ENCODE measurements around the gene ASB18.

The ASB18 gene

GRCh38 chr2:236239276-236240065, 24.7 kb downstream of the ASB18 start:
- Histone ChIP-seq H3K36me3 (replicated peaks; ENCODE audit: low read depth, low read length) (no peaks in the 10 kb centered on the region), H2AFZ (ENCODE audit: low read depth, low read length) (no peak overlapping the region), H3K9ac (ENCODE audit: low read length) (no peak overlapping the region), H3K27me3 (ENCODE audit: low read depth, low read length) (no peaks in the 10 kb centered on the region), H3K4me3 (ENCODE audit: low read length) (no peak overlapping the region), H3K79me2 (ENCODE audit: low read length) (no peaks in the 10 kb centered on the region), H3K4me1 (ENCODE audit: low read length) (no peaks in the 10 kb centered on the region), H3K9me3 (ENCODE audit: insufficient read depth, low read length) (no peaks in the 10 kb centered on the region), H4K20me1 (ENCODE audit: insufficient read depth, low read length) (no peaks in the 10 kb centered on the region), H3K4me2 (ENCODE audit: low read length) (no peak overlapping the region), H3K27ac (ENCODE audit: low read length) (no peak overlapping the region)
- TF ChIP-seq EZH2phosphoT487 (IDR thresholded peaks at IDR 0.05; ENCODE audit: low read depth): no peak
- no peak for TF ChIP-seq CTCF (IDR thresholded peaks at IDR 0.05; ENCODE audit: low read depth, low read length)

- Histone ChIP-seq H3K4me1 (ENCODE audit: low read length) (no peaks in the 10 kb centered on the region), H3K27me3 (ENCODE audit: low read depth, low read length) (no peaks in the 10 kb centered on the region), H2AFZ (ENCODE audit: low read depth, low read length) (no peak overlapping the region), H3K9ac (ENCODE audit: low read length) (no peak overlapping the region), H3K27ac (ENCODE audit: low read length) (no peak overlapping the region), H3K79me2 (ENCODE audit: low read length) (no peaks in the 10 kb centered on the region), H3K4me2 (ENCODE audit: low read length) (no peak overlapping the region), H3K36me3 (replicated peaks; ENCODE audit: low read depth, low read length) (no peaks in the 10 kb centered on the region), H4K20me1 (ENCODE audit: insufficient read depth, low read length) (no peaks in the 10 kb centered on the region), H3K9me3 (ENCODE audit: insufficient read depth, low read length) (no peaks in the 10 kb centered on the region), H3K4me3 (ENCODE audit: low read length) (no peak overlapping the region)
- TF ChIP-seq CTCF (IDR thresholded peaks at IDR 0.05; ENCODE audit: low read depth, low read length) (no peak), EZH2phosphoT487 (IDR thresholded peaks at IDR 0.05; ENCODE audit: low read depth) (no peak)
Observed at GRCh38 chr2:236238751-236239150, 25.5 kb downstream of the ASB18 start.

GRCh38 chr2:236237468-236238190, 26.6 kb downstream of the ASB18 start:
- no peaks in the 10 kb centered on the region for H3K9me3 ChIP-seq (ENCODE audit: insufficient read depth, low read length)
- H3K79me2 ChIP-seq (ENCODE audit: low read length): no peaks in the 10 kb centered on the region
- no peak overlapping the region for H3K4me3 ChIP-seq (ENCODE audit: low read length)
- no peak overlapping the region for H3K27ac ChIP-seq (ENCODE audit: low read length)
- no peak overlapping the region for H3K4me2 ChIP-seq (ENCODE audit: low read length)
- H2AFZ ChIP-seq (ENCODE audit: low read depth, low read length): no peak overlapping the region
- no peak for TF ChIP-seq EZH2phosphoT487 (IDR thresholded peaks at IDR 0.05; ENCODE audit: low read depth)
- TF ChIP-seq CTCF (IDR thresholded peaks at IDR 0.05; ENCODE audit: low read depth, low read length): no peak
- no peak overlapping the region for H3K9ac ChIP-seq (ENCODE audit: low read length)
- no peaks in the 10 kb centered on the region for H3K27me3 ChIP-seq (ENCODE audit: low read depth, low read length)
- H3K4me1 ChIP-seq (ENCODE audit: low read length): no peaks in the 10 kb centered on the region
- no peaks in the 10 kb centered on the region for H3K36me3 ChIP-seq (replicated peaks; ENCODE audit: low read depth, low read length)
- H4K20me1 ChIP-seq (ENCODE audit: insufficient read depth, low read length): no peaks in the 10 kb centered on the region

Data from OCI-LY3 (cell line).